K562 (cell line): Measurements from ENCODE around the gene HEBP2. TPM values are rescaled to one million over a fixed set of nuclear protein-coding genes. Genes with fewer than 3 reads are reported as not detected.

Experiments
- ATAC-seq: fragments of 200-7000 bp; cut with Tn5 transposase; 3 replicates; pipeline ENCODE4 v1.9.1; 2020; ENCODE audit warnings: moderate library complexity
- BruUV-seq: library from RNA; stranded (reverse); fragments of 400-500 nt; replicated peaks from 2 replicates; lab custom pipeline; 2021; lab: Mats Ljungman, UMichigan
- CTCF ChIA-PET: fragments of 300-600 bp; formaldehyde crosslinking; extraction: SDS; loops from one replicate; lab custom pipeline; 2021; ENCODE audit warnings: low intra/inter-chr PET ratio; lab: Yijun Ruan, JAX
- POLR2A ChIA-PET: fragments of 300-600, 350-650 bp; sonication (Branson Sonifier 250); formaldehyde crosslinking; extraction: SDS; loops from one replicate; lab custom pipeline; 2021; ENCODE audit warnings: antibody characterized with exemption, inconsistent platforms; lab: Yijun Ruan, JAX
- DNase-seq, 4 experiments: peaks; one replicate each; pipeline versions ENCODE4 v3.0.0 to v3.0.0-alpha.2; 2011 to 2018; ENCODE audit warnings: low spot score in 3 of 4, mixed read lengths in 3 of 4; ENCODE audit errors: extremely low read depth in 1 of 4
- FAIRE-seq: peaks from 2 replicates; lab custom pipeline; 2011; peaks lifted over from hg19 to GRCh38; lab: Jason Lieb, UNC
- H2AFZ ChIP-seq: 2 replicates; pipeline ENCODE4 v1.6.0; 2011; ENCODE audit warnings: low read depth, low read length, control low read depth, inconsistent platforms
- H3K27ac ChIP-seq: fragments of 200-600 bp; 3 replicates; pipeline ENCODE4 v1.8.0; 2011; ENCODE audit warnings: low read depth, mild to moderate bottlenecking, control low read depth, inconsistent platforms, low read length, moderate library complexity, mixed read lengths; ENCODE audit errors: extremely low read depth
- H3K27me3 ChIP-seq, 2 experiments: fragments of 300-600 bp in 1 of 2; 2 replicates in 1 of 2; 3 replicates in 1 of 2; pipeline versions ENCODE4 v1.6.0 to v1.8.0; 2011; ENCODE audit warnings: inconsistent platforms in 2 of 2, low read length in 2 of 2, mild to moderate bottlenecking in 1 of 2, mixed read lengths in 1 of 2, moderate library complexity in 1 of 2; ENCODE audit not compliant: control insufficient read depth in 2 of 2, insufficient read depth in 2 of 2
- H3K36me3 ChIP-seq: fragments of 300-600 bp; 3 replicates; pipeline ENCODE4 v1.8.0; 2011; ENCODE audit warnings: mild to moderate bottlenecking, low read length, inconsistent platforms; ENCODE audit not compliant: control insufficient read depth, insufficient read depth
- H3K4me1 ChIP-seq, 2 experiments: fragments of 200-600 bp in 1 of 2; replicated peaks in 1 of 2; 2 replicates in 1 of 2; 3 replicates in 1 of 2; pipeline versions ENCODE4 v1.5.1 to v1.8.0; 2011; ENCODE audit warnings: inconsistent platforms in 2 of 2, low read length in 2 of 2, mild to moderate bottlenecking in 1 of 2, mixed read lengths in 1 of 2, moderate library complexity in 1 of 2; ENCODE audit not compliant: control insufficient read depth in 2 of 2, insufficient read depth in 2 of 2
- H3K4me2 ChIP-seq: 2 replicates; pipeline ENCODE4 v1.6.1; 2011; ENCODE audit warnings: low read length, control low read depth, inconsistent platforms, mixed read lengths; ENCODE audit not compliant: insufficient read depth
- H3K4me3 ChIP-seq: fragments of 200-600 bp; sonication (generic), shearing (Covaris generic); 2 replicates; pipeline ENCODE4 v1.5.1; 2016; ENCODE audit warnings: control low read depth, inconsistent platforms
- H3K79me2 ChIP-seq: fragments of 200-600 bp; 3 replicates; pipeline ENCODE4 v1.8.0; 2011; ENCODE audit warnings: low read length, inconsistent platforms; ENCODE audit not compliant: control insufficient read depth, insufficient read depth
- H3K9ac ChIP-seq, 2 experiments: 2 replicates each; pipeline versions ENCODE4 v1.6.0 to v1.6.1; 2011; ENCODE audit warnings: low read depth in 2 of 2, low read length in 2 of 2, control low read depth in 1 of 2, inconsistent platforms in 1 of 2, mild to moderate bottlenecking in 1 of 2, mixed read lengths in 1 of 2; ENCODE audit not compliant: insufficient read depth in 1 of 2
- H3K9me1 ChIP-seq: one replicate; pipeline ENCODE4 v1.6.0; 2011; ENCODE audit warnings: inconsistent platforms, mild to moderate bottlenecking, low read length, moderate library complexity; ENCODE audit not compliant: control insufficient read depth, insufficient read depth
- H3K9me3 ChIP-seq: replicated peaks from 2 replicates; pipeline ENCODE4 v1.5.1; 2011; ENCODE audit warnings: low read depth, low read length, inconsistent platforms; ENCODE audit not compliant: control insufficient read depth, insufficient read depth
- H4K20me1 ChIP-seq: replicated peaks from 2 replicates; pipeline ENCODE4 v1.6.1; 2011; ENCODE audit warnings: low read length, inconsistent platforms, mixed read lengths; ENCODE audit not compliant: control insufficient read depth, insufficient read depth
- BMI1 ChIP-seq: fragments of 150-350 bp; IDR thresholded peaks from 2 replicates; pipeline ENCODE4 v1.6.1; 2014; ENCODE audit warnings: low read length
- CEBPB ChIP-seq: fragments of 450-650 bp; IDR thresholded peaks from 2 replicates; pipeline ENCODE4 v1.6.1; 2016; ENCODE audit warnings: missing genetic modification characterization, missing compliant biosample characterization
- EZH2 ChIP-seq: IDR thresholded peaks from 2 replicates; pipeline ENCODE4 v1.6.1; 2012; ENCODE audit warnings: low read depth, mild to moderate bottlenecking, inconsistent platforms, low read length, borderline replicate concordance
- GATAD2A ChIP-seq: fragments of 450-650 bp; IDR thresholded peaks from 2 replicates; pipeline ENCODE4 v1.6.1; 2017
- MAFK ChIP-seq: IDR thresholded peaks from 2 replicates; pipeline ENCODE4 v1.6.1; 2011; ENCODE audit warnings: low read length, improper control_type of control experiment
- SAFB2 ChIP-seq: fragments of 200-400 bp; formaldehyde crosslinking; IDR thresholded peaks from 2 replicates; pipeline ENCODE4 v1.6.1; 2018; ENCODE audit warnings: borderline replicate concordance, low read length, low read depth, moderate library complexity; ENCODE audit not compliant: severe bottlenecking
- SAP30 ChIP-seq: fragments of 200-600 bp; sonication (generic); IDR thresholded peaks from 2 replicates; pipeline ENCODE4 v1.6.1; 2012; ENCODE audit warnings: borderline replicate concordance, low read depth, mild to moderate bottlenecking, moderate library complexity, low read length, control low read depth, inconsistent platforms; ENCODE audit not compliant: insufficient read depth, poor library complexity, severe bottlenecking
- SMAD4 ChIP-seq: fragments of 250-450 bp; sonication (Bioruptor Pico); conservative IDR thresholded peaks from 2 replicates; pipeline ENCODE4 v1.8.0; 2021; ENCODE audit warnings: inconsistent platforms, mild to moderate bottlenecking, moderate library complexity
- TCFL5 ChIP-seq: fragments of 250-450 bp; sonication (Bioruptor Pico); conservative IDR thresholded peaks from 2 replicates; pipeline ENCODE4 v1.6.1; 2021; ENCODE audit warnings: mild to moderate bottlenecking, moderate library complexity, matching md5 sums
- TEAD2 ChIP-seq: fragments of 450-650 bp; IDR thresholded peaks from 2 replicates; pipeline ENCODE4 v1.6.1; 2016; ENCODE audit warnings: missing genetic modification characterization, control low read depth, missing compliant biosample characterization
- TFAM ChIP-seq: fragments of 250-450 bp; sonication (Bioruptor Pico); conservative IDR thresholded peaks from 2 replicates; pipeline ENCODE4 v1.5.0; 2021; ENCODE audit warnings: mild to moderate bottlenecking, moderate library complexity
- TRIM28 ChIP-seq: fragments of 450-650 bp; IDR thresholded peaks from 2 replicates; pipeline ENCODE4 v1.6.1; 2017
- ZBTB26 ChIP-seq: fragments of 450-650 bp; formaldehyde crosslinking; IDR thresholded peaks from 2 replicates; pipeline ENCODE4 v1.4.0; 2022; ENCODE audit warnings: missing genetic modification characterization
- ZFP1 ChIP-seq: fragments of 450-650 bp; formaldehyde crosslinking; IDR thresholded peaks from 2 replicates; pipeline ENCODE4 v1.4.0; 2020; ENCODE audit warnings: mild to moderate bottlenecking, mixed read lengths
- ZNF124 ChIP-seq: sonication (generic); formaldehyde crosslinking; IDR thresholded peaks from 2 replicates; pipeline ENCODE4 v1.8.1; 2022; ENCODE audit warnings: missing genetic modification reagents
- ZNF583 ChIP-seq: fragments of 250-450 bp; sonication (Bioruptor Pico); IDR thresholded peaks from 2 replicates; pipeline ENCODE4 v1.4.0; 2020
- ZNF717 ChIP-seq: fragments of 250-450 bp; sonication (Bioruptor Pico); IDR thresholded peaks from 2 replicates; pipeline ENCODE4 v1.5.0; 2021
- ZNF76 ChIP-seq: fragments of 250-450 bp; sonication (Bioruptor Pico); IDR thresholded peaks from 2 replicates; pipeline ENCODE4 v1.4.0; 2020; ENCODE audit warnings: mild to moderate bottlenecking, moderate library complexity, borderline replicate concordance
- WGBS: fragments of 100-300 bp; shearing (Covaris generic); methylation state at CpG from one replicate; pipeline ENCODE4 v1.1.6; 2016; ENCODE audit warnings: low coverage, mixed read lengths; ENCODE audit not compliant: insufficient coverage; ENCODE audit errors: missing lambda C conversion rate; 5-methylcytosine and 5-hydroxymethylcytosine counted together
- in situ Hi-C: fragments of 300-500 bp; cut with MboI; formaldehyde crosslinking; loops from 4 replicates; pipeline ENCODE4 v1.15.0; 2018; ENCODE audit warnings: inconsistent platforms, mixed read lengths
- intact Hi-C: fragments of 100-400 bp; cut with micrococcal nuclease; formaldehyde crosslinking; loops from 2 replicates; pipeline ENCODE4 v1.14.2; 2022
- polyA plus RNA-seq, 8 experiments: library from polyadenylated mRNA; depleted of rRNA in 4 of 8; stranded (reverse) in 5 of 8; unstranded in 3 of 8; fragments of >200 nt; fragmentation: Nextera tagmentation in 2 of 8; fragmentation: Illumina TruSeq in 1 of 8; extraction: Ambion mirVana in 2 of 8; extraction: Trizol in 1 of 8; gene quantifications; 2 replicates each; pipeline versions ENCODE4 v1.2.1 to v1.2.3, GENCODE V29; 2011 to 2014; ENCODE audit warnings: inconsistent platforms in 1 of 8, missing spikeins in 1 of 8
- total RNA-seq, 7 experiments: library from RNA; depleted of rRNA in 6 of 7; stranded (reverse); fragments of >200 nt in 6 of 7; fragmentation: Illumina TruSeq in 2 of 7; extraction: Trizol in 2 of 7; gene quantifications; 2 replicates each; pipeline versions ENCODE4 v1.2.1 to v1.2.3, GENCODE V29; 2011 to 2021; ENCODE audit warnings: low replicate concordance in 1 of 7

The HEBP2 gene
- total and polyA plus RNA-seq, 9 of the 15 experiments (the other 6 are each of a cell fraction or from before 2014, with no cell fraction given) = 8.5 to 63.7 (median 36.9) TPM

DNA sequence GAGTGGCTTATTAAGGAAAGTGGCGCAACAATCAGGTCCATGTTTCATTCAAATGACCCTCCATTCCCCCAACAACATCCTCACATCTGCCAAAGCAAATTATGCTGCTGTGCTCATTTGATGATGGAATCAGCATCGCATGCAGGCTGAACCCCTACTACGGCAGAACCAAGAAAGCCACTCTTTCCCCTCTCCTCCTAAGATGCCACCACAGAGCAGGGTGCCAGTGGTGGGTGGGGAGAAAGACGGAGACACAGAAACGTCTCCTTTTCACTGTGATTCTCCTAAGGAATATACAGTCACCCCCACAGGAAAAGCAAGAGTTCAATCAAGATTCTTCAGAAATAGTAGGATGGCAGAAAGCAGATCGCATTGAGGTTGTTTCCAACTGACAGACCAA lies 17.1 kb downstream of the HEBP2 start:
- Histone ChIP-seq H3K27ac (no peak overlapping the region), H3K36me3 (no peaks in the 10 kb centered on the region), H3K9me3 (no peaks in the 10 kb centered on the region), H3K27me3 (peaks cover 17 to 32% of the 10 kb centered on the region in 2 experiments; a peak in 4 of 5 replicates), H3K79me2 (no peaks in the 10 kb centered on the region), H3K4me3 (no peak overlapping the region), H2AFZ (no peak overlapping the region), H4K20me1 (no peaks in the 10 kb centered on the region), H3K9me1 (no peaks in the 10 kb centered on the region), H3K4me2 (no peak overlapping the region), H3K4me1 (peaks cover 0 to 8% of the 10 kb centered on the region in 2 experiments; a peak in 1 of 5 replicates), H3K9ac (no peak overlapping the region)
- no peak for ATAC-seq
- CTCF ChIA-PET = no interaction called here
- in situ Hi-C loops = no loop called here
- no TSS peak for BruUV-seq
- WGBS = 15% methylated on average over 6 of the region's 6 CpGs
- POLR2A ChIA-PET = no interaction called here
- intact Hi-C loops = loop anchor here (10.0 kb wide), 1 partner anchor 944 kb away; no protein-coding TSS in a partner anchor
- no peak for FAIRE-seq
- DNase-seq = no peak
- TF ChIP-seq TEAD2 (no peak), MAFK (no peak), SAP30 (no peak), SMAD4 (CRISPR knock-in tag) (no peak), ZNF76 (no peak), TFAM (CRISPR knock-in tag) (no peak), GATAD2A (no peak)

- no TSS peak for BruUV-seq
- Histone ChIP-seq H3K9me3 (no peaks in the 10 kb centered on the region), H3K79me2 (no peaks in the 10 kb centered on the region), H3K4me3 (no peak overlapping the region), H4K20me1 (no peaks in the 10 kb centered on the region), H3K4me2 (no peak overlapping the region), H2AFZ (no peak overlapping the region), H3K36me3 (no peaks in the 10 kb centered on the region), H3K27me3 (peaks cover 21 to 35% of the 10 kb centered on the region in 2 experiments; a peak in 4 of 5 replicates), H3K27ac (no peak overlapping the region), H3K9ac (no peak overlapping the region), H3K4me1 (peaks cover 0 to 8% of the 10 kb centered on the region in 2 experiments; a peak in 1 of 5 replicates), H3K9me1 (no peaks in the 10 kb centered on the region)
- in situ Hi-C loops (no loop called here), intact Hi-C loops (loop anchor here (10.0 kb wide), 1 partner anchor 943 kb away; no protein-coding TSS in a partner anchor)
- ATAC-seq (no peak), DNase-seq (no peak), FAIRE-seq (no peak)
- ChIA-PET CTCF (no interaction called here), POLR2A (no interaction called here)
- 18% methylated on average over 10 of the region's 10 CpGs for WGBS
- TF ChIP-seq ZNF124 (CRISPR knock-in tag) = no peak
- no peak for TF ChIP-seq SAFB2
- no peak for TF ChIP-seq EZH2
- no peak for TF ChIP-seq TCFL5 (CRISPR knock-in tag)
- no peak for TF ChIP-seq ZBTB26 (CRISPR knock-in tag)
- no peak for TF ChIP-seq CEBPB (tag)
- no peak for TF ChIP-seq ZNF717 (CRISPR knock-in tag)
- no peak for TF ChIP-seq ZFP1 (CRISPR knock-in tag)
- no peak for TF ChIP-seq TRIM28
- no peak for TF ChIP-seq ZNF583 (CRISPR knock-in tag)
- no peak for TF ChIP-seq BMI1
These were observed 17.6 kb downstream of the HEBP2 start for GRCh38 chr6:138421608-138422007.
